Subcutaneous adipose tissue (tissue), 4 donors: Measurements from ENCODE around the gene C9orf153. TPM values are rescaled to one million over a fixed set of nuclear protein-coding genes. Genes with fewer than 3 reads are reported as not detected.

ENCODE experiments used
- total RNA-seq, 4 donors: library from RNA; depleted of rRNA; stranded (reverse); fragments of >200 nt; gene quantifications; one replicate each; pipeline ENCODE4 v1.1.0, GENCODE V29; 2016
- TF ChIP-seq, protein P1 (sequence below): fragments of 450-650 bp; IDR thresholded peaks from one replicate; pipeline ENCODE4 v1.5.1; 2016; ENCODE audit warnings: low read depth, mild to moderate bottlenecking, control low read depth, antibody characterized with exemption, moderate library complexity

C9orf153 gene
- 1 to 10 TPM in 2 of 4 donors, under 1 TPM in 2; 0.17 to 2.0 (median 1.00) TPM for total RNA-seq

DNA sequence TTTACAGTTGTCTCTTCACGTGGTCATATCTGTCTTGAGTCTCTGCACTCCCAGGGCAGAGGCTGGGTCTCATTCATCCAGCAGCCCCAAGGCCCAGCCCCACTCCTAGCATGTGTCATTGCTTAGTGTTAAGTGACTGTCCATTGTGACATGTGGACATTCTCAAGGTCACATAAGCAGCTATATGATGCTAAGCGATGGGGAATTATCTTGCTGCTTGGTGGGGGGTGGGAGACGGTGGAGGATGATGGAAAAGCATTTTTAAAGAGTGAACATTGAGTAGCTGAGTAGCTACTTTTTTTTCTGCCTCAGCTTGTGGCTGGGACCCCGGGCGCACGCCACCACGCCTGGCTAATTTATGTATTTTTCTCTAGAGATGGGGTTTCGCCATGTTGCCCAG is at the start of gene C9orf153:
Gene C9orf153 (minus strand): TSS at position 101 of the 400 bp plus-strand sequence. CDS start 30,054 bp downstream, outside the sequence.
- TF ChIP-seq, protein P1, sequence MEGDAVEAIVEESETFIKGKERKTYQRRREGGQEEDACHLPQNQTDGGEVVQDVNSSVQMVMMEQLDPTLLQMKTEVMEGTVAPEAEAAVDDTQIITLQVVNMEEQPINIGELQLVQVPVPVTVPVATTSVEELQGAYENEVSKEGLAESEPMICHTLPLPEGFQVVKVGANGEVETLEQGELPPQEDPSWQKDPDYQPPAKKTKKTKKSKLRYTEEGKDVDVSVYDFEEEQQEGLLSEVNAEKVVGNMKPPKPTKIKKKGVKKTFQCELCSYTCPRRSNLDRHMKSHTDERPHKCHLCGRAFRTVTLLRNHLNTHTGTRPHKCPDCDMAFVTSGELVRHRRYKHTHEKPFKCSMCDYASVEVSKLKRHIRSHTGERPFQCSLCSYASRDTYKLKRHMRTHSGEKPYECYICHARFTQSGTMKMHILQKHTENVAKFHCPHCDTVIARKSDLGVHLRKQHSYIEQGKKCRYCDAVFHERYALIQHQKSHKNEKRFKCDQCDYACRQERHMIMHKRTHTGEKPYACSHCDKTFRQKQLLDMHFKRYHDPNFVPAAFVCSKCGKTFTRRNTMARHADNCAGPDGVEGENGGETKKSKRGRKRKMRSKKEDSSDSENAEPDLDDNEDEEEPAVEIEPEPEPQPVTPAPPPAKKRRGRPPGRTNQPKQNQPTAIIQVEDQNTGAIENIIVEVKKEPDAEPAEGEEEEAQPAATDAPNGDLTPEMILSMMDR: no peak

DNA sequence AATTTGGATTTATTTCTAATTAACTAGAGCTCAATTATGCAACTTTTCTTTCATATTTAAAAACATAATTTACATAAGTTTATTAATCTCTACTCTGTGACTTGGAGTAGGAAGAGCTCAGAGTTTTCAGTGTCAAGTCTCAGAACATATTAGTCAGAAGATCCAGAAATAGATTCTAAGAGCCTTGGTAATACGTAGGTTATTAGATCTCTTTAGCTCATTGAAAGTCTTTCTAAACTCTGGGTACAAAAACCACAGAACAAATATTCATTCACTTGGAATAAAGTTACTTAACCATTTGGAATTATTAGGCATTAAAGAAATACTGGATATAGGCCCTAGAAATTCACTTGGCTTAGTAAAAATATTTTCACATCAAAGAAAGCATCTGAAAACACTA is 49.2 kb upstream of the C9orf153 start:
- TF ChIP-seq, protein P1: no peak

DNA sequence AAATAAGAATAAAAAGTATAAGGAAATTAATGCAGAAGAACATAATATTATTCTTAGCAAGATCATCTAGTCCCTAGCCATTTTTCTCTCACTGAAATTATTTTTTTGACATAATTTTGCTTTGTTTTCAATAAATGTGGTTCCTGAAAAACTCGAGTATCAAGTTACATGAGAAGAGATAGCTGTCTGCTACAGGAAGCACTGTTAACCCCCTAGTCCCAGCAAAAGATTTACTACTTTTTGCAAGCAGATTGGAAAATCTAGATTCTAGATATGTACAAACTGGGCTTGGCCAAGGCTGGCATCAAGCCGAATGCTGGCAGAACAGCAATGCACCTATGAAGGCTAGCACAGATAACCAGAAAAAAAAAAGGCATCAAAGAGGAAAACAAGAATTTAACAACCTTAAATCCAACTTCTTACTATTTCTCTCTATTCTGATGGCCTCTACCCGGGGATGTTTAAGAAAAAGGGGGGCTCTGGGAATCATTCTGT is 44.8 kb upstream of the C9orf153 start:
- TF ChIP-seq, protein P1: no peak

DNA sequence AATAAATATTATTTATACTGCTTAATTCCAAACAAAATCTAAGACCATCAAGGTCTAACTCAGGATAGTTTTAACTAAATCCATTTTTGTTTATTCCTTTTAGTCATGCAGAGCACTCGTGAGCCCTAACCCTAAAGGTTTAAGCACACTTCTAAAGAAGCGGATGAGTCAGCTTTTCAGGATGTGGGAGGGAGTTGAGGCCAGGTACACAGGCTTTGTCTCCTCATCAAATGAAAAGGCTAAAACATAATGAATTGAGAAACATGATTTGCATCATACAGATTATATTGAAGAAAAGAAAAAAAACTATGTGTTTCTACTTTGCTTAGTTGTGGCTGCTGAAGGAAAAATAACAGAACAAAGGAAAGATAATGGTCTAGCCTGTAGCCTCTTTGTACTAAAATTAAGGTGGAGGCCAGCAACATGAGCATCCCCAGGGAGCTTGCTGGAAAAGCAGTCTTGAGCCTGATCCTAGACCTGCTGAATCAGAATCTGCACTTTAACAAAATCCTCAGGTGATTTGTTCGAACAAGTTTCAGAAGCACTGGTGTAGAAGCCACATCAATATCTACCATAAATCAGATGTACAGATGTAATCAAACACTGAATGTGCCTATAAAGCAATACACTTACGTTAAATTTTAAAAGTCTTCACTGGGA is 44.0 kb upstream of the C9orf153 start:
- TF ChIP-seq, protein P1: no peak

DNA sequence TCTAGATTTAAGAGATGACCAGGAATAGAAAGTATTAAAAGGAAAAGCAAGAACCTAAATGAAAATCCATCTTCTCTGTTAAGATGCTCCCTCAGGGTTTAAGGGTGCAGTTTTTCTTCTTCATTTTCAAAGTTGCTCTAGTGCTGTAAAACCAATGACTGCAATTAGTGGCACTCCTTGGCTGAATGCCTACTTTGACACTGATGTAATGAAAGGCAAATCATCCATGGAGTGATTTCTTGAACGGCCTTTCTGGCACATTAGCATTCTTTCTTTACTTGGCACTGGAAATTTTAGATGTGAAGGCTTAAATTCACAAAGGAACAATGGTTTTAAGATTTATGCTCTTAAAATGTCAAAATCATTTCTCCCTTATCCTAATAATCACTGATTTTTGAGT is 42.2 kb upstream of the C9orf153 start:
- TF ChIP-seq, protein P1: no peak

DNA sequence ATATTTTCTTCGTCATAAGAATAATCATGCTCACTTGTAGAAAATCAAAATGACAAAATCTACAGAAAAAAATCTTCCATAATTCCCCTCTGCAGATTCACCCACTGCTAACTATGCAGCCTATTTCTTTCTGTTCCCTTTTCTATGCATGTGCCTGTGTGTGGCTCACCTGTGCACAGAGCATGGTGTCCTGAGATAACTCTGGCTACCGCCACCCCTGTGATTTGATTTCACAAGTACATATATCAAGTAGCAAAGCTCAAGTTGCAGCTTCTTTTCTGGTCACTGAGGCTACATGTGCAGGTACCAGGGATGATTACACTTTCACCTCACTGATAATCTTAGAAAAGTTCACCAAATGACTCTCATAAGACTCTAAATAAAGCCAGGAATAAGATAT is 41.2 kb upstream of the C9orf153 start:
- TF ChIP-seq, protein P1: no peak

DNA sequence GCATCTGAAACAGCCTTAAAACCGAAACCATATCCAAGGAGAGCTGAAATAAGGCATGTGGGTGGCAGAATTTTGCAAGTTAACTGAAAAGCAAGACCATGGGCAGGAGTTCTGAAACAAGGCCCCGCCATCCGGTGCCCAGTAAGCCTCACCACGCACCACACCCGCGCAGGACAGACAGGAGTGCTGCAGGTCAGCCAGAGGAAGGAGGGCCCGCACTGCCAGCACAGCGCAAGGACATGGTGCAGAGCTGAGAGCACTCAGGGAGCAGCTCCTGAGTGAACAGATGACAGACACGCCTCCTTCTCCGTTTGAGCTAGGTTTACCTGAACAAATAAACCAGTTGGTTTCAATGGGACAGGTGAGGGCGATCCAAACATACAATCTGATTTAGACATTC is 39.4 kb upstream of the C9orf153 start:
- TF ChIP-seq, protein P1: no peak
